HL-60/S4 (cell line): ENCODE results near the gene CDKL4.
"Not testable (repeated sequence)": the region's sequence is repeated elsewhere in the genome, so short reads cannot be mapped to it uniquely, and the experiment has no call there.

Experiments
- in situ Hi-C: fragments of 300-500 bp; cut with MboI; formaldehyde crosslinking; loops from 2 replicates; pipeline ENCODE4 v1.14.3; 2022; ENCODE audit warnings: low sequenced_read_pairs

The CDKL4 gene

DNA sequence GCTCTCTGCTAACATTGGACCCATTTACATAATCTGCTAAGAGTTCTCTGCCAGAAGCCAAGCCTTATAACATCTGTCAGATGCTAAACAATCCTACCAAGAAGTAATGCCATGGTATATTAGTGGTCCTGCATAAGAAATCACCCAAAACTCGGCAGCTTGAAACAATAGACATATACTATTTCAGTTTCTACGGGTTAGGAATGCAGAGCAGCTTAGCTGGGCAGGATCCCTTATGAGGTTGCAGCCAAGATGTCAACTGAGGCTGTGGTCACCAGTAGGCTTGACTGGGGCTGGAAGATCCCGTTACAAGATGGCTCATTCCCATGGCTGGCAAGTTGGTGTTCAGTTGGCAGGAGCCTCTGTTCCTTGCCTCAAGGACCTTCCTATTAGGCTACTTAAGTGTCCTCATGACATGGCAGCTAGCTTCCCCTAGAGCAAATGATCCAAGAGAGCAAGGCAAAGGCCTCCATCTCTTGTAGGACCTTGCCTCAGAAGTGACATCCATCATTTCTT, 97.8 kb downstream of the CDKL4 start:
- in situ Hi-C loops = no loop called here

- in situ Hi-C loops = no loop called here
Measured at GRCh38 chr2:39144416-39144815, 99.4 kb downstream of the CDKL4 start.

DNA sequence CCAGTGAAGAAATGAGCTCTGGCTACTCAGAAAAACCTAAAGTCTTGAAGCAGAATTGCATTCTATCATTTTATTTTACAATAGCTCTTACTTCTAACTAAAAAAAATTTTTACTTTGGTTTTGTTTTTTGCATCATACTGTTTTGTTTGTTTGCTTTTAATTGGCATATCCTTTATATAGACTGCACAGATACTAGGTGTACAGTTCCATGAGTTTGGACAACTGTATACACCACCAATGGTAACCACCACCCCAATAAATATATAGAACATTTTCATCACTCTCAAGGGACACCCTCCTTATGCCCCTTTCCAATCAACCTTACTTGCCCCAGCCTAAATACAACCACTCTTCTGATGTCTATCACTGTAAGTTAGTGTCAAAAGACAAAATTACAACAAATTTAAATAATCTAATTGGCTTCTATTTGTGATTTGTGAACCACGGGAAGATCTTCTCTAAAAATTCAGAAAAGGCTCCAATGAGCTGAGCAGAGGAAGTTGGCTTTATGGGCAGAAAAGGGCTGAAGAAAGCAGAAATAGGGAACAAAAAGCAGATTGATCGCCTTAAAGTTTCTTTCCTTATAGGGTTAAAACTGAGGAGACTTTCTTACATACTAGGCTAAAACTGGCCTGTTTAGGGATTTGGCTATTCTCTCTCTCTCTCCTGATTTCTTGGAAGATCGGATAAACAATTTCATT, 100.7 kb downstream of the CDKL4 start:
- in situ Hi-C loops = no loop called here

DNA sequence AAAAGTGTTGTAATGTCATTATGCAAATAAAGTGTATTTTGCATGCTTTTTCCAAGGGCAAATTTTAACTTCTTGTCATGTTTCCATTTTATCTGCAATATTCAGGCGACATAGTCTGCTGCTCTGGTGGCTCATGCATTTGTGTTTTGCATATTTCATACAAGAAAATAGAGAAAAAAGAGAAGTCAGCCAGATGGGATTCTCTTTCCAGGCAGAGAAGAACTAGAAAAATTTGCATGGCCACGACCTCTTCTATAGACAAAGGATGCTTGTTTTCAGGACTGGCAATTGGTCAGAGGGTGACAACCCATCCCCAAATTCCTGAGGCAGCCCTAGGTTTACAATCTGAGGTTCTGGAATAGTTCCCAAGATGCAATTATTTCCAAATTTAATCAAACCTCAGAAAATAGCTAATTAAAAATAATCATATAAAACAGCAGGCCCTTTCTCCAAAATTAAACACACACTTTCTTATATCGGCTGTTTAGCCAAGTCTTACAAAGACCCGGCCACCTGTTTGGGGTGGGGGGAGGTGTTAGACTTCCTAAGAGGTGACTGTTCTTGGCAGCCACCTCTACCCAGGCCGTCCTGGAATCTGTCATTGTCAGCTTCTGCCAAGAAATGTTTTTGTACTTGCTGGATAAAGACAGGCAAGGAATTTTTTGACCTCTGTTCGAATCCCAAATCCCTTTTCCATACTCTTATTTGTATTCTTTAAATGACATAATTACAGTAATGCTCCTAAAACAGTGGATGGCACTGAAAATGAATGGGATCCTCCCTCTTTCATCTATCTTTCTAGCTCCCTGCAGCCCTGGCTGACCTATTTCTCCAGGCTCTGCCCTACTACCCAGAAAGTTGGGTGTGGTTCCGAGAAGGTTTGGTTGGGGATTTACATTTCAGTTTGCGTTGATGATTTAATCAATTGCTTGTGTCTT, 102.2 kb downstream of the CDKL4 start:
- in situ Hi-C loops = no loop called here

- in situ Hi-C loops = not testable (repeated sequence)
Measured at GRCh38 chr2:39140948-39141333, 102.8 kb downstream of the CDKL4 start.

DNA sequence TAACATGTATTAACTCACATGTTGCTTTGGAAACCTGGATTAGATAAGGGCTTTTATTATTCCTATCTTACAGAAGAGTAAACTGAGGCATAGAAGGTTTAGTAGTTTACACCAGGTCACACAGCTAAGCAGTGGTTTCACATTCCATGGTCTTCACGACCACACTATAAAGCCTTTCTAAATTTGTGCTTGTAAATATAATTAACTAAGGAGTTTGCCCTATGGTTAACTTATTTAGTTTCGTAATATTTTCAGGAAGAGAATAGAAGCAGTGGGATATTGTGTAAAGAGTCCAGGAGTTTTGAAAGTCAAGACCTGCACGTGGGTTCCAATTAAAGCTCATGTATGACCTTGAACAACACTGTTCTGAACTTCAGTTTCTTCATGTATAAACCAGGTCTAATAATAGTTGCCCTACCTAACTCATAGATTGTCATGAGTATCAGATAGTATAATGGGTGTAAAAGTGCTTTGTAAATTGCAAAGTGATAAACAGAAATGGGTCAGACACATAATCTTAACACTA, 103.4 kb downstream of the CDKL4 start:
- in situ Hi-C loops = no loop called here

DNA sequence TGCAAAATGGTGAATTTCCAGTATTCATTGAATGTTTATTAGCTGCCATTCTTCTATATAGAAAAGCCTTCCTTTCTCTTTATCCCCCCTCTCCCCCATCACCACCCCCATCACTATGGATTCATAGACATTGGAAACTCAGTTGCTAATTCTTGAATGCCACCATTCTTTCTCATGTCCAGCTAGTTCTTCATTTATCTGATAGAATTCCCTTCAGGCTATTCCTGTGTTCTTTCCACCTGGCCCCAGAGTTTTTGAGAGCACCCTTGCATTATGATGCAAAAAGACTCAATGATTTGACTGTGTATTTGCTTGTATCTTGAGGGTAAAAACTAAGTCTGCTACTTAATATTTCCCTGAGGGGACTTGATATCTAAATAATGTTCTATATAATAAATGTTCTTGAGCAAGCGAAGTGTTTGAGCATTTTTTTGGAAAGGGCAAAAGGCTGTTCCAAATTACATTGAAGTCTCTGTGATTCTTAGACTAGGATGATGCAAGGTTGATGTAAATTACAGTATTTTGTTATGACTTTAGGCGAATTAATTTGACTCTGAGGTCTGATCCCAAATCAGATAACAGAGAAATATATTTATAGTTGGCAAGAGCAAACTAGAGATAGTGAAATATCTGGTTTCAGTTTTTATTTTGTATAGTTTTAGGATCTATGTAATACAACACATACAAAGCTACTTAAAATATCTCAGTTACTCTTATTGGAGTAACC, 104.1 kb downstream of the CDKL4 start:
- in situ Hi-C loops = no loop called here

- in situ Hi-C loops = no loop called here
Measured at GRCh38 chr2:39138837-39139211, 104.9 kb downstream of the CDKL4 start.

DNA sequence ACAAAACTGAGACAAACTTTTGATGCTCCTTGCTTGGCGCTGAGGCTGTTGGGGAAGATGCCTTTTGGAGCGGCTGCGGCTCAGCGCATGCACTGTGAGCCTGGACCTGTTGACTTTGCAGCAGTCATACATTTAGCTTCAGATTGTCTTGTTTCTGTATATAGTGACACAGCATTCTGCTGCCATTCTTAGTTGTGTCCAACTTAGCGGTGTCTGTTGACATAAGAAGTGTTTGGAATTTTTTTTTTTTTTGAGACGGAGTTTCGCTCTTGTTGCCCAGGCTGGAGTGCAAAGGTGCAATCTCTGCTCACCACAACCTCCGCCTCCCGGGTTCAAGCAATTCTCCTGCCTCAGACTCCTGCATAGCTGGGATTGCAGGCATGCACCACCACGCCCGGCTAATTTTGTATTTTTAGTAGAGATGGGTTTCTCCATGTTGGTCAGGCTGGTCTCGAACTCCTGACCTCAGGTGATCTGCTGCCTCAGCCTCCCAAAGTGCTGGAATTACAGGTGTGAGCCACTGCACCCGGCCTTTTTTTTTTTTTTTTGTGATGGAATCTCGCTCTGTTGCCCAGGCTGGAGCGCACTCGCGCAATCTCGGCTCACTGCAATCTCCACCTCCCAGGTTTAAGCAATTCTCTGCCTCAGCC, 105.5 kb downstream of the CDKL4 start:
- in situ Hi-C loops = not testable (repeated sequence)

DNA sequence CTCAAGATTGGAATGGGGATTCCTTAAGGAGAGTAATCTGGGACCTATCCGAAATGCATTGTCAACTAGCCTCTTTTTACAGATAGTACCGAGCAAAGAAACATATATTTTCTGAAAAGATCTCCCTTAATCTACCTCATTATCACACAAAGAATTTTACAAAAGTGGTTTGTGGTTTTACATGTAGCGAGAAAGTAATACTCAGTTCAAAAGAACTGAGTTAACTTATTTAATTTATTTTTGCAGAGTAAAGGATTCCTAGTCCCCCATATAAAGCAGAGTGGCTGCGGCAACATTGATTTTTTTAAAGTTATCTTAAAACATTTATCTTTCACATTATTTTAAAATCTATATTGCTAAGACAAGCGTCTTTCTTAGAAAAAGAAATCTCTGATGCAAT, 107.0 kb downstream of the CDKL4 start:
- in situ Hi-C loops = no loop called here

GRCh38 chr2:39135690-39136259, 108.0 kb downstream of the CDKL4 start:
- in situ Hi-C loops = no loop called here

DNA sequence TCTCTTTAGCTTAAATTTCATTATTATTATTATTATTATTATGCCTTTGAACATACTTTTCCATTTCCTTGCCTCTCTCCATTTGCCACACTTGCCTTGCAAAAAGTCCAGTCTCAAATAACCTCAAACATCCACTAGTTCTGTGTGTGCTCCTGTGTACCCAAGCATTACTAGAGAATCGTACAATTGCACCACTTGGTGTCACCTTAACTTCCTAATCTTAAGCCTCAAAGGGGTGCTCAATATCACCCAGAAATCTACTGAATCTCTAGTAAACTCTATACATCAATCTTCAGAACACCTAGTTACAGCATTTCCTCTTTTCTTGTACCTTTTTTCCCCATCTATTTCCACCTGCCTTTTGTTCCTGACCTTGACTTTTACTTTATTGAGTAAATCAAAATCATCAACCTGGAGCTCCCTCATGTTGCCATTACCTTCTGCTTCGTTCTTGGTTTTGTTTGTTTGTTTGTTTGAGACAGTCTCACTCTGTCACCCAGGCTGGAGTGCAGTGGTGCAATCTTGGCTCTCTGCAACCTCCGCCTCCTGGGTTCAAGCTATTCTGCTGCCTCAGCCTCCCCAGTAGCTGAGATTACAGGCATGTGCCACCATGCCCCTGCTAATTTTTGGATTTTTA, 110.4 kb downstream of the CDKL4 start:
- in situ Hi-C loops = no loop called here

DNA sequence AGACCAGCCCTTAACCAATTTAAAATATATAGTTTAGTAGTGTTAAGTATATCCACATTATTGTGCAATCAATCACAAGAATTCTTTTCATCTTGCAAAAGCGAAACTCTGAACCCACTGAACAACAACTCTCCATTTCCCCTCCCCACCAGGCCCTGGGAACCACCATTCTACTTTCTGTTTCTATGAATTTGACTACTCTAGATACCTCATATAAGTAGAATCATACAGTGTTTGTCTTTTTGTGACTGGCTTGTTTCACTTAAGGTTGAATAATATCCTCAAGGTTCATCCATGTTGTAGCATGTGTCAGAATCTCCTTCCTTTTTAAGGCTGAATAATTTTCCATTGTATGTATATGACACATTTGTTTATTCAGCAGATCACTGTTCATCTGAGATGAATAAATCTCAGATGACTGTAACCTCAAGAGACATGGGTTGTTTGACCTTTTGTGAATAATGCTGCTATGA, 114.8 kb downstream of the CDKL4 start:
- in situ Hi-C loops = no loop called here

- in situ Hi-C loops = no loop called here
Measured at GRCh38 chr2:39127973-39128372, 115.8 kb downstream of the CDKL4 start.
